RWPE1 (cell line): ENCODE measurements around the gene KRTAP10-9.
"Not testable (repeated sequence)": the region's sequence is repeated elsewhere in the genome, so short reads cannot be mapped to it uniquely, and the experiment has no call there.

Experiments
- CTCF ChIA-PET: fragments of 350-600 bp; sonication (Branson Sonifier 250); formaldehyde crosslinking; extraction: SDS; loops from one replicate; lab custom pipeline; 2021; lab: Yijun Ruan, JAX
- POLR2A ChIA-PET: fragments of 400-600 bp; formaldehyde crosslinking; extraction: SDS; loops from one replicate; lab custom pipeline; 2020; ENCODE audit warnings: antibody characterized with exemption; ENCODE audit not compliant: low non-redundant PET; lab: Yijun Ruan, JAX
- DNase-seq: peaks from one replicate; pipeline ENCODE4 v3.0.0; 2012; ENCODE audit warnings: low spot score
- H3K27ac ChIP-seq: fragments of 450-650 bp; 2 replicates; pipeline ENCODE4 v1.5.1; 2017
- TF ChIP-seq, protein P1 (sequence below): fragments of 450-650 bp; conservative IDR thresholded peaks from 2 replicates; pipeline ENCODE4 v1.5.1; 2017; ENCODE audit warnings: low read depth, mild to moderate bottlenecking

The KRTAP10-9 gene

DNA sequence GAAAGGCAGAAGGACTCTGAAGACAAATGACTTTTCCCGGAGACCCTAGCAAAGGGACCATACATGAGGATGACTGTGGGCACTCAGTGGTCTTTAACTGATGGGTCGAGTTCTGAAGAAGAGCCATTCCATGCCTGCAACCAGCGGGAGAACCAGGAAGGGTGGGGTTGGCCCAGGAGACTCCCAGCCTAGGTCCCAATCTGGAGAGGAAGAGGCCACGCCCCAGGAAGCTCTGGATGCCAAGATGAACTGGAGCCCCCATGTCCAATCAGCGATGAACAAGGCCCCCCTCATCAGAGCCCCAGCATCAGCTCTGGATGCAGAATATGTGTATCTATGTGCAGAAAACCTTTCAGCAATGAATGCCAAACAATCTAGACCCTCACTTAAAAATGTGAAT lies 13.9 kb downstream of the KRTAP10-9 start:
- CTCF ChIA-PET: no interaction called here

DNA sequence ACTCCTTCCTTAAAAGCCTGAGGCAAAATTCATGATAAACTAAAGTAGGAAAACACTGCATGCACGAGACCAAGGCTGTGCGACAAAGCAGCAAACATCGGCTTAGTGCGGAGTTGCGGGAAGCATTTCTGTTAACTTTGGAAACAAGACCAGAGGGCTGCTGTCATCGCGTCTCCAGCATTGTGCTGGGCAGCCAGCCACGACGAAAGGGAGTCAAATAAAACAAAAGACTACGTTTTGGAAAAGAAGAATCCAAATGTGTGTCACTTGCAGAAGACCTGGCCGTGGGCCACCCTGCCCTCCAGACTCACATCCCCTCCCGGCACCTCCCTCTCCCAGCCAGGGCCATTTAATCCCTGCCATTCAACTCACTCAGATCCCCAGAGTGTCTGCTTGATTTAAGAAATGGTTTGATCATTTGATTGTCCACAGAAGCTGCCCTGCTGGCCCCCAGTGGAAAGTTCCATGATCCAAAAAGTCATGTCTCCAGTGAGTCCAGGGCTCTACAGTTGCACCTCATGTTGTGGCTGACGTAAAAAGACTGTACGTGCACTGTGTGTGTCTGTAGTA lies 16.9 kb downstream of the KRTAP10-9 start:
- ChIA-PET CTCF (no interaction called here), POLR2A (no interaction called here)
- H3K27ac ChIP-seq: no peak overlapping the region
- DNase-seq: no peak
- TF ChIP-seq, protein P1, sequence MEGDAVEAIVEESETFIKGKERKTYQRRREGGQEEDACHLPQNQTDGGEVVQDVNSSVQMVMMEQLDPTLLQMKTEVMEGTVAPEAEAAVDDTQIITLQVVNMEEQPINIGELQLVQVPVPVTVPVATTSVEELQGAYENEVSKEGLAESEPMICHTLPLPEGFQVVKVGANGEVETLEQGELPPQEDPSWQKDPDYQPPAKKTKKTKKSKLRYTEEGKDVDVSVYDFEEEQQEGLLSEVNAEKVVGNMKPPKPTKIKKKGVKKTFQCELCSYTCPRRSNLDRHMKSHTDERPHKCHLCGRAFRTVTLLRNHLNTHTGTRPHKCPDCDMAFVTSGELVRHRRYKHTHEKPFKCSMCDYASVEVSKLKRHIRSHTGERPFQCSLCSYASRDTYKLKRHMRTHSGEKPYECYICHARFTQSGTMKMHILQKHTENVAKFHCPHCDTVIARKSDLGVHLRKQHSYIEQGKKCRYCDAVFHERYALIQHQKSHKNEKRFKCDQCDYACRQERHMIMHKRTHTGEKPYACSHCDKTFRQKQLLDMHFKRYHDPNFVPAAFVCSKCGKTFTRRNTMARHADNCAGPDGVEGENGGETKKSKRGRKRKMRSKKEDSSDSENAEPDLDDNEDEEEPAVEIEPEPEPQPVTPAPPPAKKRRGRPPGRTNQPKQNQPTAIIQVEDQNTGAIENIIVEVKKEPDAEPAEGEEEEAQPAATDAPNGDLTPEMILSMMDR: no peak

More for the DNA sequence above, 13.9 kb downstream of the KRTAP10-9 start:
- no peak overlapping the region for H3K27ac ChIP-seq
- POLR2A ChIA-PET: no interaction called here
- DNase-seq: no peak
- TF ChIP-seq, protein P1: no peak

DNA sequence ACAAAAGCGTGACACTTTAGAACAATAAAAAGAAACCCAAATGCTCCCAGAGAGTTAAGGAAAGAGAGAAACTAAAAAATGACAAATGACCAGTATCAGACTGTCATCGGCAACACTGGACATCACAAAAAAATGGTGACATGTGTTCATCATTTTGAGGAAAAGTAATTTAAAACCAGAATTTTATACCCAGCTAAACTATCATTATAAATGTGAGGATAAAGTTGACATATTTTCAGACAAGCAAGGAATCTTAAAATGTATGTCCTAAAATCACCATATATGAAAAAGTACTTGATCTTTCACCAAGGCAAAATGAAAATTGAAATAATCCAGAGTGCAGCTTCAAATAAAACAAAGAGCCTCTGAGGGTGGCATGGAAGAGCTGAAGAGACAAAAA lies 18.0 kb downstream of the KRTAP10-9 start:
- ChIA-PET POLR2A (no interaction called here), CTCF (no interaction called here)
- DNase-seq: no peak
- TF ChIP-seq, protein P1: no peak
- H3K27ac ChIP-seq: no peak overlapping the region

DNA sequence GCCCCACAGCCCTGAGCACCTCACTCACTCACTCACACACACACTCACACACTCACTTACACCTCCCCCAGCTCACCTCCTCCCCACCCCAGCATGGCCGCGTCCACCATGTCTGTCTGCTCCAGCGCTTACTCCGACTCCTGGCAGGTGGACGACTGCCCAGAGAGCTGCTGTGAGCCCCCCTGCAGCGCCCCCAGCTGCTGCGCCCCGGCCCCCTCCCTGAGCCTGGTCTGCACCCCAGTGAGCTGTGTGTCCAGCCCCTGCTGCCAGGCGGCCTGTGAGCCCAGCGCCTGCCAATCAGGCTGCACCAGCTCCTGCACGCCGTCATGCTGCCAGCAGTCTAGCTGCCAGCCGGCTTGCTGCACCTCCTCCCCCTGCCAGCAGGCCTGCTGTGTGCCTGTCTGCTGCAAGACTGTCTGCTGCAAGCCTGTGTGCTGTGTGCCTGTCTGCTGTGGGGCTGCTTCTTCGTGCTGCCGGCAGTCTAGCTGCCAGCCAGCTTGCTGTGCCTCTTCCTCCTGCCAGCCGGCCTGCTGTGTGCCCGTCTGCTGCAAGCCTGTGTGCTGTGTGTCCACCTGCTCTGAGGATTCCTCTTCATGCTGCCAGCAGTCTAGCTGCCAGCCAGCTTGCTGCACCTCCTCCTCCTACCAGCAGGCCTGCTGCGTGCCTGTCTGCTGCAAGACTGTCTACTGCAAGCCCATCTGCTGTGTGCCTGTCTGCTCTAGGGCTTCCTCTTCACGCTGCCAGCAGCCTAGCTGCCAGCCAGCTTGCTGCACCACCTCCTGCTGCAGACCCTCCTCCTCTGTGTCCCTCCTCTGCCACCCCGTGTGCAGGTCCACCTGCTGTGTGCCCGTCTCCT lies 19.7 kb downstream of the KRTAP10-9 start, which contains the start of gene KRTAP10-11:
Gene KRTAP10-11, plus strand, starts transcription at position 49 of the 856 bp plus-strand sequence. Its CDS starts 45 bp downstream, at position 94.
- not testable (repeated sequence) for H3K27ac ChIP-seq, DNase-seq
- ChIA-PET POLR2A (interaction anchor here (0.7 kb wide), 1 partner anchor 271 kb away, joined by 3 read pairs; no protein-coding TSS in a partner anchor), CTCF (interaction anchor here (0.6 to 1.4 kb wide), 3 partner anchors 72 to 315 kb away, joined by 3 to 7 read pairs (median 3); no protein-coding TSS in a partner anchor)

DNA sequence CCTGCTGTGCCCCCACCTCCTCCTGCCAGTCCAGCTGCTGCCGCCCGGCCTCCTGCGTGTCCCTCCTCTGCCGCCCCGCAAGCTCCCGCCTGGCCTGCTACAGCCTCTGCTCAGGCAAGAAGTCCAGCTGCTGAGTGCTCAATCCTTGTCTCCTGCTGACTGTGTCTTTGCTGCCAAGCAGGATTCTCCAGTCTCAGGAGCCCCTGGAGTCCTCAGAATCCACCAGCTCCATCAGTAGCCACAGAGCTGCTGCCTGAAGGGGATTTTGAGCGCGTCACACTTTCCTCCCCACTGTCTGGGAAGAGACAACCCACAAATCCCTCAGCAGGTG lies 20.3 kb downstream of the KRTAP10-9 start:
- H3K27ac ChIP-seq: no peak overlapping the region
- DNase-seq: no peak
- ChIA-PET CTCF (interaction anchor here (0.6 to 1.4 kb wide), 3 partner anchors 13 to 136 kb away, joined by 3 to 7 read pairs (median 3); no protein-coding TSS in a partner anchor), POLR2A (no interaction called here)
- TF ChIP-seq, protein P1: no peak

DNA sequence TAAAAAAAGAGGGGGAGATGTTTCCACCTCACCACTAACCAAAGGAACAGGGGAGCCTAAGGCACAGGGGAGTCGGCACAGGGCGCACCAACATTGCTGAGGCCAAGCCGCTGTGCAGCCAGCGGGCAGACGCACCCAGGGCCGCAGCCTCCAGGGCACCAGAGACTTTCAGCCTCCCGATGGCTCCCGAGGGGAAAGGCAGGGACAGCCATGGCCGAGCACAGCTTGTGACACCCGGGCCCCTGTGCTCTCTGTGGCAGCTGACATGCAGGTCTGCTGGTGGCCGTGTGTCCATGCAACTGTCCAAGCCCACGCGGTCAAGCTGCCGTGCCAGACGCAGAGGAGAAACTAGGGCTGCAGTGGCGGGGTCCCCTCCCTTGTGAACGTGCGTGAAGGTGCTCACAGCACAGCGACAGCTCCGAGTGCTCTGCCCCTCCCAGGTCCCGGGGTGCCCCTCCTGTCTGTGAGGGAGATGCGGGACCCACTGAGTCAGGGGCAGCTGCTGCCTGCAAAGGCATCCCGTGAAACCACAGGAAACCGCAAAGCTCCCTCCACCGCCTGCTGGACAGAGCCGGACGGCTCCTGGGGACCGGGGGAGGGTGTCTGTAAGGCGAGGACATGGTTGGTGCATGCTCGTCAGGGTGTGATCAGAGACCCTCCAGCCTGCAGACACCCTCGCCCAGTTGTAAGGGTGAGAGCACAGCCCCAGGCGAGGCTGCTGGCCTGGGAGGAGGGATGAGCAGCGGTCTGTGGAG lies 21.8 kb downstream of the KRTAP10-9 start:
- ChIA-PET POLR2A (no interaction called here), CTCF (no interaction called here)
- TF ChIP-seq, protein P1: no peak
- H3K27ac ChIP-seq: no peak overlapping the region
- no peak for DNase-seq
